T-cell (primary cell): ENCODE data around the gene VPS35L. TPM values are rescaled to one million over a fixed set of nuclear protein-coding genes. Genes with fewer than 3 reads are reported as not detected.

Experiments
- ATAC-seq, 4 experiments: fragments of 200-7000 bp in 3 of 4; fragments of 150-1000 bp in 1 of 4; cut with Tn5 transposase; replicated peaks in 1 of 4; 1 replicate in 3 of 4; 2 replicates in 1 of 4; pipeline ENCODE4 v1.10.0; 2021; ENCODE audit warnings: moderate library complexity in 3 of 4, mild to moderate bottlenecking in 2 of 4, moderate number of reproducible peaks in 1 of 4
- CTCF ChIA-PET, 2 donors: fragments of 300-600 bp; sonication (Branson Sonifier 250); formaldehyde crosslinking; loops; one replicate each; lab custom pipeline; 2022; ENCODE audit warnings: antibody characterized with exemption in 2 of 2; lab: Charles Lee
- POLR2A ChIA-PET, 2 donors: fragments of 300-600 bp; sonication (Branson Sonifier 250); formaldehyde crosslinking; loops; one replicate each; lab custom pipeline; 2022; ENCODE audit warnings: antibody characterized with exemption in 2 of 2; lab: Charles Lee
- DNase-seq, 35 experiments: peaks; one replicate each; pipeline versions ENCODE4 v3.0.0 to v3.0.0-alpha.2; 2013 to 2023
- H3K27ac ChIP-seq: one replicate; pipeline ENCODE4 v1.5.1; 2013; ENCODE audit warnings: low read length
- H3K27me3 ChIP-seq, 2 experiments: replicated peaks in 1 of 2; 1 replicate in 1 of 2; 2 replicates in 1 of 2; pipeline versions ENCODE4 v1.6.1 to v1.7.0; 2013; ENCODE audit warnings: low read length in 1 of 2, mixed read lengths in 1 of 2; ENCODE audit not compliant: control insufficient read depth in 2 of 2, insufficient read depth in 2 of 2; ENCODE audit errors: extremely low read depth in 1 of 2
- H3K36me3 ChIP-seq, 2 donors: 1 replicate in 1 of 2; 2 replicates in 1 of 2; pipeline versions ENCODE4 v1.6.1 to v1.7.0; 2013; ENCODE audit warnings: low read length in 1 of 2; ENCODE audit not compliant: control insufficient read depth in 2 of 2, insufficient read depth in 1 of 2; ENCODE audit errors: extremely low read depth in 1 of 2
- H3K4me1 ChIP-seq, 2 experiments: 1 replicate in 1 of 2; 2 replicates in 1 of 2; pipeline versions ENCODE4 v1.6.1 to v1.7.0; 2013; ENCODE audit warnings: low read length in 2 of 2, mixed read lengths in 1 of 2; ENCODE audit not compliant: insufficient read depth in 2 of 2, control insufficient read depth in 1 of 2; ENCODE audit errors: extremely low read depth in 1 of 2
- H3K4me3 ChIP-seq, 2 donors: 1 replicate in 1 of 2; 2 replicates in 1 of 2; pipeline versions ENCODE4 v1.5.1 to v1.7.0; 2013; ENCODE audit warnings: mild to moderate bottlenecking in 2 of 2, low read length in 1 of 2, moderate library complexity in 1 of 2; ENCODE audit not compliant: control insufficient read depth in 1 of 2; ENCODE audit errors: extremely low read depth in 1 of 2
- H3K9me3 ChIP-seq: 2 replicates; pipeline ENCODE4 v1.7.0; 2013
- H3K27ac Mint-ChIP-seq, 2 donors: one replicate each; pipeline ENCODE4 v1.8.0; 2020 to 2021; ENCODE audit warnings: mild to moderate bottlenecking in 2 of 2, mixed read lengths in 2 of 2
- H3K27me3 Mint-ChIP-seq, 2 donors: one replicate each; pipeline ENCODE4 v1.8.0; 2021 to 2022; ENCODE audit warnings: mixed read lengths in 2 of 2
- H3K36me3 Mint-ChIP-seq: one replicate; pipeline ENCODE4 v1.8.0; 2021; ENCODE audit warnings: mixed read lengths
- H3K4me1 Mint-ChIP-seq, 3 donors: one replicate each; pipeline ENCODE4 v1.8.0; 2020 to 2022; ENCODE audit warnings: mixed read lengths in 3 of 3, mild to moderate bottlenecking in 1 of 3
- H3K4me3 Mint-ChIP-seq, 3 donors: one replicate each; pipeline ENCODE4 v1.8.0; 2020 to 2022; ENCODE audit warnings: mild to moderate bottlenecking in 3 of 3, mixed read lengths in 3 of 3, moderate library complexity in 3 of 3
- H3K9me3 Mint-ChIP-seq, 3 donors: one replicate each; pipeline ENCODE4 v1.8.0; 2020 to 2022; ENCODE audit warnings: mixed read lengths in 3 of 3
- WGBS: methylation state at CpG from one replicate; pipeline ENCODE4 v1.1.5; 2013; ENCODE audit warnings: missing lambda C conversion rate; ENCODE audit not compliant: insufficient coverage; 5-methylcytosine and 5-hydroxymethylcytosine counted together
- total RNA-seq, 35 experiments: library from RNA in 6 of 35; stranded (reverse) in 6 of 35; fragments of 120-200 nt in 1 of 35; gene quantifications; one replicate each; pipeline versions ENCODE4 v1.2.1 to v1.2.4 and lab custom pipeline; 2013 to 2026

Gene VPS35L
- total RNA-seq, 5 donors from 2014 or later (not counting 1 experiment from before 2014, with no cell fraction given) = 40.2 to 46.9 (median 42.9) TPM

DNA sequence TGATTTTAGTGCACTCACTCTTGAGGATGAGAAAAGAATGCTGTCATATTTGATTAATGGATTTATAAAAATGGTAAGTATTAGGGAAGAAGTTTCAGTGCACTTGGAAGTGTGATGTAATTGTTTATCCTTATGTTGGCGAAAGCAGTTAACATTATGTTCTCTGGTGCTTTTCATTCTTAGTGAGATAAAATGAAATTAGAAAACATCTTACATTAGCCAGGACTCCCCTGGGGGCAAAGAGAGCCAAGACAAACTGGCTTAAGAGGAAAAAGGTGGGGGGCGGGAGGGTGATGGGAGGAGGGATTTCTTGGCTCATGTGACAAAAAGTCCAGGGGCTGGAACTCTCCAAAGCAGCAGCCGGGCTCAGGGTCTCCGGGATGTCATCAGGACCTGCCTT lies 89.4 kb downstream of the VPS35L start:
- ChIA-PET CTCF (no interaction called here), POLR2A (no interaction called here)
- ATAC-seq (no peak), DNase-seq (no peak)
- Histone ChIP-seq H3K36me3 (peaks cover 10 to 43% of the 10 kb centered on the region in 2 donors), H3K27me3 (no peaks in the 10 kb centered on the region), H3K4me1 (peaks cover 5 to 11% of the 10 kb centered on the region in 2 experiments), H3K27ac (no peak overlapping the region), H3K9me3 (no peaks in the 10 kb centered on the region), H3K4me3 (no peak overlapping the region)
- Mint-ChIP-seq H3K4me3 (no peak overlapping the region), H3K4me1 (peaks cover 8 to 9% (median 9%) of the 10 kb centered on the region in 3 donors), H3K9me3 (no peaks in the 10 kb centered on the region), H3K27me3 (no peaks in the 10 kb centered on the region), H3K27ac (no peak overlapping the region), H3K36me3 (peaks cover 44% of the 10 kb centered on the region)
- no CpG with 5 or more reads among the region's 4 CpGs for WGBS

DNA sequence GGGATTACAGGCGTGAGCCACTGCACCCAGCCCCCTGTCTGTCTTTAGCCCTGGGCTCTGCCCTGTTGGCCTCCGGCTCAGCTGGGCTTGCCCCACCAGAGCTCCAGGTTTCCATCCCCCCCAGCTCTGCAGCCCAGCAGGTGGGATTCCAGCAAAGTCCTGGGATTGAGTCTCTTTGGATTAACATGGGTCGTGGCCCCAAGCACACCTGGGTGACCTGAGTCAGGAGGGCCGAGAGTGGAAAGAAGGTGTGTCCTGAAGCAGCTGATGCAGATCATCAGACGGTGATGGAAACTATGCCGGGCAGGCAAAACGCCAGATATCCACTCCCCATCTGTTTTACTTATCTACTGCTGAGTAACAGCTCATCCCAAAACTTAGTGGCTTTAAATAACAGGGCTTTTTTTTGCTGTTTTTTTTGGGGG lies 90.1 kb downstream of the VPS35L start:
- ATAC-seq (no peak), DNase-seq (no peak)
- no peaks in the 10 kb centered on the region for H3K9me3 Mint-ChIP-seq
- no peak overlapping the region for H3K4me3 Mint-ChIP-seq
- H3K4me1 ChIP-seq = peaks cover under 1 to 6% of the 10 kb centered on the region in 2 experiments
- CTCF ChIA-PET = no interaction called here
- no peaks in the 10 kb centered on the region for H3K27me3 Mint-ChIP-seq
- POLR2A ChIA-PET = no interaction called here
- H3K27ac Mint-ChIP-seq = no peak overlapping the region
- WGBS = 100% methylated on average over 2 of the region's 7 CpGs
- peaks cover 45% of the 10 kb centered on the region for H3K36me3 Mint-ChIP-seq
- no peaks in the 10 kb centered on the region for H3K9me3 ChIP-seq
- H3K4me3 ChIP-seq = no peak overlapping the region
- peaks cover 1 to 2% (median 2%) of the 10 kb centered on the region in 3 donors for H3K4me1 Mint-ChIP-seq
- no peak overlapping the region for H3K27ac ChIP-seq
- H3K27me3 ChIP-seq = no peaks in the 10 kb centered on the region
- H3K36me3 ChIP-seq = peaks cover 8 to 43% of the 10 kb centered on the region in 2 donors

- Histone ChIP-seq H3K36me3 (peaks cover 9 to 57% of the 10 kb centered on the region in 2 donors), H3K4me1 (no peaks in the 10 kb centered on the region), H3K27ac (no peak overlapping the region), H3K9me3 (no peaks in the 10 kb centered on the region), H3K27me3 (no peaks in the 10 kb centered on the region), H3K4me3 (no peak overlapping the region)
- Mint-ChIP-seq H3K4me3 (no peak overlapping the region), H3K27ac (no peak overlapping the region), H3K27me3 (no peaks in the 10 kb centered on the region), H3K9me3 (no peaks in the 10 kb centered on the region), H3K4me1 (no peaks in the 10 kb centered on the region), H3K36me3 (peaks cover 58% of the 10 kb centered on the region)
- 100% methylated on average over 1 of the region's 3 CpGs for WGBS
- ChIA-PET CTCF (interaction anchor here in 1 of 2 donors (1.2 kb wide), 1 partner anchor 16 kb away, joined by 3 read pairs; no protein-coding TSS in a partner anchor), POLR2A (interaction anchor here in 1 of 2 donors (1.0 kb wide), 1 partner anchor 10 kb away, joined by 4 read pairs; no protein-coding TSS in a partner anchor)
- ATAC-seq (no peak), DNase-seq (no peak)
These were observed 94.5 kb downstream of the VPS35L start for GRCh38 chr16:19649980-19650379.

DNA sequence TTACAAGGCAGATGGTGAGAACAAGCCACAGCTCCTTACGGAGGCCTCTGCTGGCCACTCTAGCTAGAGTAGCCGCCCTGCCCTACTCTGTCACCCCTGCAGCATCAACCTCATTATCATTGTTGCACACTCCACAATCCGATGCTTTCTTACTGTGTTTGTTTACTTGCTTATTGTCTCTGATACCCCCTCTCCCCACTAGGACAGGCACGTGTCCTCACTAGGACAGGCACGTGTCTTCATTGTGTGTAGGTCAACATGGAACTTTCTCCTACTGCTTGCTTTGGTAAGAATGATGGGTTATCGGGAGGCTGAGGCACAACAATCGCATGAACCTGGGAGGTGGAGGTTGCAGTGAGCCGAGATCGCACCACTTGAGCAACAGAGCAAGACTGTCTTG lies 98.6 kb downstream of the VPS35L start:
- 100% methylated on average over 2 of the region's 9 CpGs for WGBS
- no peak for ATAC-seq
- Histone ChIP-seq H3K9me3 (no peaks in the 10 kb centered on the region), H3K36me3 (peaks cover 9 to 50% of the 10 kb centered on the region in 2 donors), H3K4me1 (no peaks in the 10 kb centered on the region), H3K27me3 (no peaks in the 10 kb centered on the region), H3K27ac (no peak overlapping the region), H3K4me3 (no peak overlapping the region)
- no peaks in the 10 kb centered on the region for H3K4me1 Mint-ChIP-seq
- peaks cover 70% of the 10 kb centered on the region for H3K36me3 Mint-ChIP-seq
- no peak overlapping the region for H3K27ac Mint-ChIP-seq
- H3K4me3 Mint-ChIP-seq = no peak overlapping the region
- CTCF ChIA-PET = interaction anchor here in 1 of 2 donors (0.7 kb wide), 1 partner anchor 177 kb away, joined by 5 read pairs; no protein-coding TSS in a partner anchor
- H3K27me3 Mint-ChIP-seq = no peaks in the 10 kb centered on the region
- POLR2A ChIA-PET = no interaction called here
- H3K9me3 Mint-ChIP-seq = no peaks in the 10 kb centered on the region
- no peak for DNase-seq

DNA sequence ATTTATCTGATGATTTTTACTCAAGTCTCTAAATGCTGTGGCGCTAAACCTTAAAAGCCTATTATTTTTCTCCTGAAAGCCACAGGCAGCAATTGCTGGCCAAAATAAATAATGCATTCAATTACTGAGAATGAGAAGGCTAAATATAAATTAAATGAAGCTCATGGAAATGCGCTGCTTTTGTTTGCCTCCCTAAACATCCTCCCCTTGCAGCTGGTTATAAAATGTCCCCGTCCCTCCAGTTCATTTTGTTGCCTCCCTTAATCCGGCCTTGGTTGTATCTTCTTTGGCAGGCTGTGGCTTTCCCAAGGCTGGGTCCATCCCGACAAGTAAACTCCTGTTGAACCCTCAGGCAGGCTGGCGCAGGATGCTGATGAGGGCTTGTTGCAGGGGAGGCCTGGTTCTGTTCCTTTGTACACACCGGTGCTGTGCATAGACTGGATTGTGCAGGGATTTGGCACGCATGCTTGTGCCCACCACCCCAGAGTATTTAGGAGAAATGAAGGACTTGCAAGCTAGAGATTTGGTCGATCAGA lies 99.8 kb downstream of the VPS35L start:
- no peak overlapping the region for H3K27ac ChIP-seq
- ATAC-seq = no peak
- H3K27me3 ChIP-seq = no peaks in the 10 kb centered on the region
- Mint-ChIP-seq H3K9me3 (no peaks in the 10 kb centered on the region), H3K4me1 (peaks cover 0 to 1% (median 0%) of the 10 kb centered on the region in 3 donors), H3K36me3 (peaks cover 66% of the 10 kb centered on the region), H3K27ac (no peak overlapping the region), H3K4me3 (no peak overlapping the region), H3K27me3 (no peaks in the 10 kb centered on the region)
- H3K36me3 ChIP-seq = peaks cover 7 to 45% of the 10 kb centered on the region in 2 donors
- ChIA-PET CTCF (no interaction called here), POLR2A (no interaction called here)
- no peak overlapping the region for H3K4me3 ChIP-seq
- no peaks in the 10 kb centered on the region for H3K4me1 ChIP-seq
- WGBS = 95% methylated on average over 4 of the region's 9 CpGs
- no peak for DNase-seq
- no peaks in the 10 kb centered on the region for H3K9me3 ChIP-seq

GRCh38 chr16:19657831-19658230 lies 102.3 kb downstream of the VPS35L start:
- Mint-ChIP-seq H3K4me3 (no peak overlapping the region), H3K9me3 (no peaks in the 10 kb centered on the region), H3K4me1 (peaks cover 0 to 4% (median 0%) of the 10 kb centered on the region in 3 donors), H3K36me3 (peaks cover 67% of the 10 kb centered on the region), H3K27me3 (no peaks in the 10 kb centered on the region), H3K27ac (no peak overlapping the region)
- ChIA-PET POLR2A (no interaction called here), CTCF (no interaction called here)
- WGBS = 100% methylated on average over 3 of the region's 4 CpGs
- ATAC-seq = no peak
- no peak for DNase-seq
- Histone ChIP-seq H3K4me3 (no peak overlapping the region), H3K4me1 (no peaks in the 10 kb centered on the region), H3K27me3 (no peaks in the 10 kb centered on the region), H3K27ac (no peak overlapping the region), H3K36me3 (peaks cover 7 to 28% of the 10 kb centered on the region in 2 donors), H3K9me3 (no peaks in the 10 kb centered on the region)
